GM18520 (cell line): ENCODE measurements around the gene SRSF5.
"Not testable (repeated sequence)": the region's sequence is repeated elsewhere in the genome, so short reads cannot be mapped to it uniquely, and the experiment has no call there.

ENCODE experiments used
- ATAC-seq: cut with Tn5 transposase; IDR thresholded peaks from one replicate; pipeline ENCODE4 v1.9.1; 2021; ENCODE audit not compliant: unreplicated experiment

SRSF5 gene

DNA sequence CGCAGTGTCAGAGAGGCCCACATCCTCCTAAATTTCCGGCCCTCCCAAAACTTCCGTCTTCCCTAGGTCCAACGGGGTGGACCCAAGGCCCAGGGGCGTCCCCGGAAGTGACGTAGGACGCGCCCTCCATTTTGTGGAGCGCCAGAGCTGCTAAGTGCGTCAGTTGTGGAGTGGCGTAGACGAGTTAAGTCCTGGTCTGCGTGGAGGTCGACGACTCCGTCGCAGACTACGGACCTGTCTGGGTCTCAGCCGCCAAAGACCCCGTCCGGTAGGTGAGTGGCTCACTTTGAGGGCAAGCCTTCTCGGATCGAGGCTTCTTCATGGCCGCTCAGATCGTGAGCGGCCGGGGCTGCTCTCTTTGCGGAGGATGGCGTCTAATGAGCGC, at the start of gene SRSF5:
Gene SRSF5, plus strand, starts transcription at position 159 of the 385 bp plus-strand sequence. CDS start 1,015 bp downstream, outside the sequence.
- peak; percentile 65 for ATAC-seq

DNA sequence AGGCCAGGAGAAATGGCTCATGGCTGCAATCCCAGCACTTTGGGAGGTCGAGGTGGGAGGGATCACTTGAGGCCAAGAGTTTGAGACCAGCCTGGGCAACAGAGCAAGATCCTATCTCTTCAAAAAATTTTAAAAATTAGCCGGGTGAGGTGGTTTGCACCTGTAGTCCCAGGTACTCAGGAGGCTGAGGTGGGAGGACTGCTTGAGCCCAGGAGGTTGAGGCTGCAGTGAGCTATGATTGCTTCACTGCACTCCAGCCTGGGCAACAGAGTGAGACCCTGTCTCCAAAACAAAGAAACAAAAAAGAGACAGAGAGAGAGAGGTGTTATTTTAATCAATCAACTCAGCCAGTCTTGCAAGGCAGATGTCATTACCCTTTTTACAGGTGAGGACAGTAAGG, 48.3 kb upstream of the SRSF5 start:
- ATAC-seq, result not testable (repeated sequence)

DNA sequence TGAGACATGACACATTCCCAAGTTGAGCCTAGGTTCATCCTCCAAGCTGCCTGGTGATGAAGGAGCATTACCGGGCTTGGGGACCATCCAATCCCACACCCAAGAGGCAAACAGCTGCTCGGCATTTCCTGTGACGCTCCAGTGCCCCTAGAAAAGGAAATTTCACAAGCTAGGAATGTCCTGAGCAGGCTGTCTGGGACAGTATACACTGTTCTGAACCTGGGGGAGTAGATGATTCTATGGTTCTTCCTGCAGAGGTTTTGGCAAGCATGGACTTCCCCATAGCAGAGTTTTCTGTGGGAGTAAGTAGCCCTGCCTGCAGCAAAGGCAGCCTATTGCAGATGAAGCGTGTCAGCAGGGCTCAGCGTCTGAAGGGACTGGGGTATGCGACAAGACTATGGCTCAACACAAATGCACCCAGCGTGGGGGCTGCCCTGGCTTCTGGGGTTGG, 47.4 kb upstream of the SRSF5 start:
- no peak for ATAC-seq

DNA sequence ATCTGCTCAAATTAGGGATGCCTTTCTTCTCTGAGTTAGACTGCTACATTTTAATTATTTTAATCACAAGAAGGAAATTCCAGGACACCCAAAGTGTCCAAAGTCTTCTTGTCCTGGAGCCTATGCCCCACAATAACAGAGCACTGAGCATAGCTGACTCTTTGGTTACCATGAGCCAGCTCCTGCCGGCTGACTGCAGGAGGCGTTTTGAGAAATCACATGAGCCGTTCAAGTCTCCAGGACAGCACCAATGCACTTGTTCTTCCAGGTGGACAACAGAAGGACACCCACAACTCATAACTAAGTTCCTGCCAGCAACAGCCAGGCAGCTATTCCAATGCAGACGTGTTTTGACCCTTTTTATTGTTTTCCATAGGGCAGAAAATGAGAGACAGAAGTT, 46.0 kb upstream of the SRSF5 start:
- ATAC-seq, result no peak

GRCh38 chr14:69726761-69727511, 40.0 kb upstream of the SRSF5 start:
- peak; percentile 66 for ATAC-seq

- no peak for ATAC-seq
These were observed 39.1 kb upstream of the SRSF5 start for GRCh38 chr14:69727860-69728259.

- ATAC-seq, result not testable (repeated sequence)
These were observed 34.9 kb upstream of the SRSF5 start for GRCh38 chr14:69731919-69732598.

- ATAC-seq, result not testable (repeated sequence)
These were observed 30.5 kb upstream of the SRSF5 start for GRCh38 chr14:69736405-69736804.

- ATAC-seq, result no peak
These were observed 25.9 kb upstream of the SRSF5 start for GRCh38 chr14:69741055-69741454.

GRCh38 chr14:69749956-69750355, 17.0 kb upstream of the SRSF5 start:
- ATAC-seq, result no peak

DNA sequence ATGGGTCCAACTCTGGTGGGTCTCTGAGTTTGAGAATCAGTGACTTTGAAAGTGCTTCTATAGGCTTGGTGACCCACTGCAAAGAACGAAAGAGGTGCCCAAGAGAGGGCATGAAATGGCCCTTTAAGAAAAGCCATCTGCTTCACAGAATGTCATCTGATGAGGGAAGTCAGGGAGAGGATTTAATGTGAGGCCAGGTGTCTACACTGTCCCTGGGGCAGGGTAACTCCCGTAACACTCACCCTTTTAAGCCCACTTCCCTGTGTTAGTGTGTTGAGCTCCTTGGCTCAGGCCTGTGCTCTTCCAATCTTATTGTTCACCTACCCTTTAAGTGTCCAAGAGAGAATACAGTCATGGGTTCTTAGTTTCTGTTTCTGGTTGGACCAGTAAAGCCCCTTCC, 16.4 kb upstream of the SRSF5 start:
- ATAC-seq, result no peak

DNA sequence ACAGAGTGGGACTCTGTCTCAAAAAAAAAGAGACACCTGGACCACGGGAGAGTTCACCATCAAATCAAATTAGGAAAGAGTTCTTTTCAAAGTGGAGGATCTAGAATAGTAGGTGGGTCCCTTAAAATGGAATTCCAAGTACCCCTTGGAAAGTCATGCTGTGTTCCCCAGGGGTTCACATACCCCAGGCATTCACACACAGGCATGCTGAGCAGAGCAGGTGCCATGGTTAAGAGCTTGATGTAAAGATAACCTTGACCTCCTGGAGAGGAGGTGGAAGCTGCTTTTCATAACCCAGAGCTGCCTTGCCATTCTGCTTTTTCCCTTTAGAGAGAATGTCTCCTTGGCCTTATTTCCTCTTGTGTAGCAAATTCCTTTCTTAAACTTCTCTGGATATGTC, 14.2 kb upstream of the SRSF5 start:
- no peak for ATAC-seq

DNA sequence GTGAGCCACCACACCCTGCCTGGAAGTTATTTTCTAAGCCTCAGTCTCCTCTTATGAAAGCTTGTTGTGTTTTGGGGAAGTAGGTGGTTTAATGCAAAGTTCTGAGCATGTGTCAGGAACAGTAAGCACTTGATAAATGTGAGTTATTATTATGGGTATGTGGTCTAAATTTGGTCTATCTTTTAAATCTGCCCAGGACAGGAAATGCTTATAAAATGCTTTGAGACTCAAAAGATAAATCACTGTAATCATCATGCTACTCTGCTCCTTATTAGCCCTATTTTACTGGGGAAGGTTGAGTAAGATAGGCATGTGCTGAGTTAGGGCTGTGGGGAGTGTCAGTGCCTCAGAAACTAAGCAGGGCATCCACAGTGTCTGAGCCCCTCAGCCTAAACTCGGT, 13.1 kb upstream of the SRSF5 start:
- no peak for ATAC-seq

DNA sequence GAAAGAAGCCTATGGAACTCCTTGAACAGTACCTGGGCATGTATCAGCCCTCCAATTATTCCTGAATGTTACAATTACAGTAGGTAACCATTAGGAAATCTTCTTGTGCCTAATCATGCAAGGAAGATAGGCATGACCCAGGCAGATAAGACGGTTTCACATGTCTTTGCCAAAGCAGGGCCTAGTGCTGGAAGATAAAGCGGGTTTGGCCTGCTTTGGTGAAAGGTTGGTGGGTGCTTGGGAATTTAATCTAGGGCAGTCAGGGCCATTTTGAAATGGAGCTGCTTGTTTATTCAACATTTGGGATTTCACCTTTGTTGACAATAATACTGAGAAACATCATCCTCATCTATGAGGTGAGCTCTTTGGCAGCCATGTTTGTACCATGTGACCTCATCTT, 12.5 kb upstream of the SRSF5 start:
- no peak for ATAC-seq

GRCh38 chr14:69755296-69755695, 11.6 kb upstream of the SRSF5 start:
- ATAC-seq, result no peak

DNA sequence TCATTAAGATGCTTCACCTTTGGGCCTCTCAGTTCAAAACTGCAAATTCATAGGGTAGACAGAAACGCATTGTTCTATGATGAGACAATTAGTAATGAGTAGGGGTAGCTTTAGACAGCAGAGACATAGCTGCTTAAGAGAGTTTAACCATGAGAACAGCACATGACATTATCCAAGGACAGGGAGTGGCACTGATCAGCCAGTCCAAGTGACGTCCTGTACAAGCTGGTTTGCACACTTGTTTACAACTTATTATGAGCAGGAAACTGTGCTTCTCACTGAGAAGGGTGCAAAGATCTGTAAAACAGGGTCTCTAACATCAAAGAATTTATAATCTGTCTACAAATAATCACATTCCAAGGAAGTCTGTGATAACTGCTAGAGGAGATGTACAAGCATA, 11.2 kb upstream of the SRSF5 start:
- no peak for ATAC-seq

- no peak for ATAC-seq
These were observed 10.6 kb upstream of the SRSF5 start for GRCh38 chr14:69756298-69756697.

- ATAC-seq, result no peak
These were observed 6.1 kb upstream of the SRSF5 start for GRCh38 chr14:69760810-69761209.

GRCh38 chr14:69763761-69764510, 3.0 kb upstream of the SRSF5 start:
- no peak for ATAC-seq

GRCh38 chr14:69767369-69767999, 542 bp downstream of the SRSF5 start:
- peak; percentile 57 for ATAC-seq

DNA sequence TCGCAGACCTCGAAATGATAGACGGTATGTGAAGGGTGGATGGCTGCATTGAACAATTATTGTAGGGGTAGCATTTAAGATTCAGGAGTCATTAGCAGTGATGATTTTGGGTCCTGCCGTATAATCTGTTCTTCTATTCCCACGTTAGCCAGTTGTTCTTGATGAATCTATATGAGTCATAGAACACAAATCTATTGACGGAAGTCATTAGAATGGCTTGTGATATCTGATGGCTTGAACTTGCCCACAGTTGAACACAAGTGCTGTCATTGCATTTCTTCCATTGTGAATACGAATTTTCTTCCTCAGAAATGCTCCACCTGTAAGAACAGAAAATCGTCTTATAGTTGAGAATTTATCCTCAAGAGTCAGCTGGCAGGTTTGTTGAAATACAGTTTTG, 1.9 kb downstream of the SRSF5 start:
- ATAC-seq, result no peak
